HEK293 (cell line): Measurements from ENCODE around the gene TMEM127.

ENCODE experiments used
- CTCF ChIP-seq: fragments of 450-650 bp; formaldehyde crosslinking; IDR thresholded peaks from 2 replicates; pipeline ENCODE4 v1.5.1; 2016; ENCODE audit warnings: missing biosample characterization, missing genetic modification characterization
- ZNF121 ChIP-seq: fragments of 450-650 bp; formaldehyde crosslinking; IDR thresholded peaks from 2 replicates; pipeline ENCODE4 v1.5.1; 2016; ENCODE audit warnings: missing biosample characterization, missing genetic modification characterization
- ZNF341 ChIP-seq: fragments of 450-650 bp; formaldehyde crosslinking; IDR thresholded peaks from 2 replicates; pipeline ENCODE4; 2016; ENCODE audit warnings: low read depth, missing biosample characterization, missing genetic modification characterization
- ZNF624 ChIP-seq: fragments of 450-650 bp; formaldehyde crosslinking; IDR thresholded peaks from 2 replicates; pipeline ENCODE4 v1.5.1; 2017; ENCODE audit warnings: missing biosample characterization, missing genetic modification characterization
- TF ChIP-seq, protein P1 (sequence below): fragments of 450-650 bp; formaldehyde crosslinking; IDR thresholded peaks from 2 replicates; pipeline ENCODE4 v1.5.1; 2016; ENCODE audit warnings: missing biosample characterization, missing genetic modification characterization

DNA sequence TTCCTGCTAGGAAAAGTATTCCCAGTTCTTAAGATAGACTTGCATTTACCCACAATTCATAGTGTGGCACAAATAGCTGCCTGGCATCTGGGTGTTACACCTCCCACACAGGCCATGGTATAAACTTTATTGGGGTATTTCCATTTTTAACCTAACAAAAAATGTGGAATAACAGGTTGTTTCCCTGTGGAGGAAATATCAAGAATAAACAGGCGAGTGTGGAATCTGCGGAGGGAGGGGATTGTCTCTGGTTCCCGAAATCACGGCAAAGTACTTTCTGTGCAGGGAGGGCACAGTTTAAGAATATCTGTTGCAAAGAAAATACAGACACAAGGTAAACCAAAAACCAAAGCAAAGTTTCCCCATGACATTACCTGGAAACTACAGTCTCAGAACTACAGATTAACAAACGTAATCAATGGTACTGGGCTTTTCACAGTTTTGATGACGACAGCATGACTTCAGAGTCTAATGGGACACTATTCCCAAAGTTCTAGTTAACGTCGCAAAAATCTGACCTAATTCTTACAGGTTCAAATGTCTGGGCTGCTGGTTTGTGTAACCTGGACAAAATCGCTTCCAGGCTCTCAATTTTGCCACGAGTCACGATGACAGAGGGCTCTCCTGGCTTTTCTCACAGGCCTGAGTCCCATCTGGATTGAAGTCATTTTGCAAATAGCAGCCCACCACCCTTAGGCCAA is 58.6 kb downstream of the TMEM127 start:
- no peak for TF ChIP-seq ZNF624 (tag by site-specific recombination)
- TF ChIP-seq CTCF (tag by site-specific recombination): no peak
- TF ChIP-seq ZNF121: no peak
- no peak for TF ChIP-seq ZNF341 (tag by site-specific recombination)
- TF ChIP-seq, protein P1, sequence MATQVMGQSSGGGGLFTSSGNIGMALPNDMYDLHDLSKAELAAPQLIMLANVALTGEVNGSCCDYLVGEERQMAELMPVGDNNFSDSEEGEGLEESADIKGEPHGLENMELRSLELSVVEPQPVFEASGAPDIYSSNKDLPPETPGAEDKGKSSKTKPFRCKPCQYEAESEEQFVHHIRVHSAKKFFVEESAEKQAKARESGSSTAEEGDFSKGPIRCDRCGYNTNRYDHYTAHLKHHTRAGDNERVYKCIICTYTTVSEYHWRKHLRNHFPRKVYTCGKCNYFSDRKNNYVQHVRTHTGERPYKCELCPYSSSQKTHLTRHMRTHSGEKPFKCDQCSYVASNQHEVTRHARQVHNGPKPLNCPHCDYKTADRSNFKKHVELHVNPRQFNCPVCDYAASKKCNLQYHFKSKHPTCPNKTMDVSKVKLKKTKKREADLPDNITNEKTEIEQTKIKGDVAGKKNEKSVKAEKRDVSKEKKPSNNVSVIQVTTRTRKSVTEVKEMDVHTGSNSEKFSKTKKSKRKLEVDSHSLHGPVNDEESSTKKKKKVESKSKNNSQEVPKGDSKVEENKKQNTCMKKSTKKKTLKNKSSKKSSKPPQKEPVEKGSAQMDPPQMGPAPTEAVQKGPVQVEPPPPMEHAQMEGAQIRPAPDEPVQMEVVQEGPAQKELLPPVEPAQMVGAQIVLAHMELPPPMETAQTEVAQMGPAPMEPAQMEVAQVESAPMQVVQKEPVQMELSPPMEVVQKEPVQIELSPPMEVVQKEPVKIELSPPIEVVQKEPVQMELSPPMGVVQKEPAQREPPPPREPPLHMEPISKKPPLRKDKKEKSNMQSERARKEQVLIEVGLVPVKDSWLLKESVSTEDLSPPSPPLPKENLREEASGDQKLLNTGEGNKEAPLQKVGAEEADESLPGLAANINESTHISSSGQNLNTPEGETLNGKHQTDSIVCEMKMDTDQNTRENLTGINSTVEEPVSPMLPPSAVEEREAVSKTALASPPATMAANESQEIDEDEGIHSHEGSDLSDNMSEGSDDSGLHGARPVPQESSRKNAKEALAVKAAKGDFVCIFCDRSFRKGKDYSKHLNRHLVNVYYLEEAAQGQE (tag by site-specific recombination): no peak
